Endothelial cell (in vitro differentiated cells): ENCODE results near the gene RAB6B. TPM values are rescaled to one million over a fixed set of nuclear protein-coding genes. Genes with fewer than 3 reads are reported as not detected.

ENCODE experiments used
- DNase-seq: peaks from one replicate; pipeline ENCODE4 v3.0.0; 2021; ENCODE audit warnings: low spot score
- H3K27ac Mint-ChIP-seq: one replicate; pipeline ENCODE4 v1.8.0; 2021; ENCODE audit warnings: mixed read lengths, inconsistent platforms; ENCODE audit not compliant: unreplicated experiment
- H3K27me3 Mint-ChIP-seq: one replicate; pipeline ENCODE4 v1.8.0; 2021; ENCODE audit warnings: mild to moderate bottlenecking, moderate library complexity, mixed read lengths, inconsistent platforms; ENCODE audit not compliant: unreplicated experiment
- H3K36me3 Mint-ChIP-seq: one replicate; pipeline ENCODE4 v1.8.0; 2021; ENCODE audit warnings: mild to moderate bottlenecking, low read depth, mixed read lengths, inconsistent platforms; ENCODE audit not compliant: unreplicated experiment
- H3K4me1 Mint-ChIP-seq: one replicate; pipeline ENCODE4 v1.8.0; 2021; ENCODE audit warnings: mild to moderate bottlenecking, mixed read lengths, inconsistent platforms; ENCODE audit not compliant: unreplicated experiment
- H3K4me3 Mint-ChIP-seq: one replicate; pipeline ENCODE4 v1.8.0; 2021; ENCODE audit warnings: mild to moderate bottlenecking, mixed read lengths, inconsistent platforms; ENCODE audit not compliant: unreplicated experiment
- H3K9me3 Mint-ChIP-seq: one replicate; pipeline ENCODE4 v1.8.0; 2021; ENCODE audit warnings: mixed read lengths, inconsistent platforms; ENCODE audit not compliant: unreplicated experiment
- total RNA-seq: library from RNA; stranded (reverse); fragmentation: NEBNext Ultra II Directional; extraction: Animal tissue kit (Norgen Biotek cat#: 25700); gene quantifications from one replicate; pipeline ENCODE4 v1.2.1, GENCODE V29; 2021; ENCODE audit not compliant: unreplicated experiment
- TF ChIP-seq, protein P1 (sequence below): fragments of 200-600 bp; sonication (generic); IDR thresholded peaks from one replicate; pipeline ENCODE4 v1.5.0; 2021; ENCODE audit warnings: antibody characterized with exemption; ENCODE audit not compliant: unreplicated experiment

RAB6B gene
- total RNA-seq, 1 donor from 2014 or later: 3.9 TPM

DNA sequence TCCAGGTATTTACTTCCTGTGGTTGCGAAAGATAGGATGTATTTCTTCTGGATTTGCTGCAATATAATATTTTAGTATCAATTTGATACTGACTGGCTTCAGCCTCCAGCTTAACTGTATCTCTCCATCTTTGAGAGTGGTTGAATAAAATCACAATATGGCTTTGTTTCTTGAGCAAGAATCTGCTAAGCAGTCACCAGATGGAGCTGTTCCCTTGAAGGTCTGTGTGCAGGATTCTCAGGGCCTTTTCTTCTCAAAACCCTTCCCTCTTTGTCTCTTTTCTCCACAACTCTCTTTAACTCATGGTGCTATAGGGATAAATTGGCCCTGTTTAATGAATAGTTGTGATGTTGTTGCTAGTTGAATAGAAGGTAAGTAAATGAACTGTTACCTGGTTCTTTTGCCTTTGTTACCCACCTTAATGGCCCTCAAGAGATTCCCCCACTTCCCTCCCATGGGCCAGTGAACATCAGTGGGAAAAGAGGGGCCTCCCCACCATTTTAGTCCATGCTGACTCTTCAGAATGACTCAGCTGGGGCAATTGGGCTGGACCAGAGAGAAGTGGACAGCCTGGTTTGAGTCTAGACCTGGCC lies 34.8 kb upstream of the RAB6B start:
- H3K27me3 Mint-ChIP-seq: peaks cover 12% of the 10 kb centered on the region
- TF ChIP-seq, protein P1, sequence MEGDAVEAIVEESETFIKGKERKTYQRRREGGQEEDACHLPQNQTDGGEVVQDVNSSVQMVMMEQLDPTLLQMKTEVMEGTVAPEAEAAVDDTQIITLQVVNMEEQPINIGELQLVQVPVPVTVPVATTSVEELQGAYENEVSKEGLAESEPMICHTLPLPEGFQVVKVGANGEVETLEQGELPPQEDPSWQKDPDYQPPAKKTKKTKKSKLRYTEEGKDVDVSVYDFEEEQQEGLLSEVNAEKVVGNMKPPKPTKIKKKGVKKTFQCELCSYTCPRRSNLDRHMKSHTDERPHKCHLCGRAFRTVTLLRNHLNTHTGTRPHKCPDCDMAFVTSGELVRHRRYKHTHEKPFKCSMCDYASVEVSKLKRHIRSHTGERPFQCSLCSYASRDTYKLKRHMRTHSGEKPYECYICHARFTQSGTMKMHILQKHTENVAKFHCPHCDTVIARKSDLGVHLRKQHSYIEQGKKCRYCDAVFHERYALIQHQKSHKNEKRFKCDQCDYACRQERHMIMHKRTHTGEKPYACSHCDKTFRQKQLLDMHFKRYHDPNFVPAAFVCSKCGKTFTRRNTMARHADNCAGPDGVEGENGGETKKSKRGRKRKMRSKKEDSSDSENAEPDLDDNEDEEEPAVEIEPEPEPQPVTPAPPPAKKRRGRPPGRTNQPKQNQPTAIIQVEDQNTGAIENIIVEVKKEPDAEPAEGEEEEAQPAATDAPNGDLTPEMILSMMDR: peak; percentile 53
- DNase-seq: no peak
- H3K4me3 Mint-ChIP-seq: no peak overlapping the region
- H3K36me3 Mint-ChIP-seq: no peaks in the 10 kb centered on the region
- H3K27ac Mint-ChIP-seq: no peak overlapping the region
- peaks cover 4% of the 10 kb centered on the region for H3K4me1 Mint-ChIP-seq
- no peaks in the 10 kb centered on the region for H3K9me3 Mint-ChIP-seq

DNA sequence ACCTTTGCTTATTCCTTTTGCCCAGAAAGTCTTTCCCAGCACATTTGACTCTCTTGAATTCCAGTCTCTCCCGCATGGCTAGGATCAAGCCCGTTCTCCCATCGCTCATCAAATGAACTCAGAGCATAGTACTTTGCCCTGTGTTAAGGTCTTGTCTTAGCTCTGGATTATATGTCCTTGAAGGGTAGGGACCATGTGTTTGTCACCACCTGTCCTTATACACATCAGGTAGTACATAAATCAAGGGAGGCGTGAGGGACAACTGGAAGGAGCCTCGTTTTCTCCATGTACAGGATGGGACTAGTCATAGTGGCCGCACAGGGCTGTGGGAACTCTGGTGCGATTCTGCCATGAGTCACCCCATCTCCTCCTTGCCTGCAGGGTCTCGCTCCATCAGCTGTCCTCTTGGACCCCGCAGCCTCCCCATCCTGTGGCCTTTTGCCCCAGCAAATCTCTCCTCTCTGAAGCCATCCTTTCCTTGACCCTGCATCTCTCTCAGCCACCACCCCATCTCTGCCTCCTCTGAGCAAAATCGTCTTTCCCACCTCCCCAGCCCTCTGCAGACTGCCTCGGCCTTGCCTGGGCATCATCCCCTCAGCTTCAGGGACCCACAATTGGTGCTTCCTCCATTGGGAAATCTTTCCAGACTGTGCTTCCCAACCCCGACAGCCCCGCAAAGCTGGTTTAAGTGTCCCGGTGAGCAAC lies 33.4 kb upstream of the RAB6B start:
- DNase-seq: no peak

DNA sequence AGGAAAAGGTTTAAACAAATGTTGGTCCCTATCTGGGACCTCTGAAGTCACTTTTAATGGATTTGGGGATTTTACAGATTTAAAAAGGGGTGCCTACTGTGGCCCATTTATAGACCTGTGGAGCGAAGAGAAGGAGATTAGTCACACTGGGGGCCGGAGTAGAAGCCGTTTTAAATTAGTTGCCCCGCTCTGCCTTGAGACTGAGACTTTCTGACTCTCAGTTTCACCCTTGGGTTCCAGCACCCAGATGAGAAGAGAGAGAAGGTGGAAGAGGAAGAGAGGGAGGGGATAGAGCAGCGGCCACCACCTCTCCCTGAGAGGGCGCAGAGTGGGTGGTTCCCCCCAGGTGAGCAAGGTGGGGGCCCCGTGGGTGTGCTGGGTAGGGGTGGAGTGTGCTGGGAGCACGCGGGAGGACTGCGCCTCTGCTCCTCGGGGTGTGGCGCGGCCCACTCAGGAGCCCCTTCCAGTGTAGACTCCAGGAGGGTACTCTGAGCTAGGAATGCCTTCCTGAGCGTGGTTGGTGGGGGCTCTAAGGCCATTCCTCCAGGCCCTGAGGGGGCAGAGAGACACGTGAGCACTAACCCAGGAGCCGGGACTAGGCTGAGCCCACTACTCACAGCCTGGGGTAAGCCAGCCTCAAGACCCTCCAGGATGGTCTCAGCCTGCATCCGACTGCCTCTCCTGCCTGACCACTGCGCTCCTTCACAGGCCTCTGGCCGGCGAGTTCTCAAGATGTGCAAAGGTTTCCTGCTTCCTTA lies 32.6 kb upstream of the RAB6B start:
- Mint-ChIP-seq H3K27me3 (peaks cover 12% of the 10 kb centered on the region), H3K27ac (no peak overlapping the region), H3K4me1 (peaks cover 4% of the 10 kb centered on the region), H3K36me3 (no peaks in the 10 kb centered on the region), H3K9me3 (no peaks in the 10 kb centered on the region), H3K4me3 (peak overlapping the region; percentile 65)
- no peak for DNase-seq
- TF ChIP-seq, protein P1: no peak

More for the DNA sequence above, 33.4 kb upstream of the RAB6B start:
- Mint-ChIP-seq H3K4me3 (no peak overlapping the region), H3K36me3 (no peaks in the 10 kb centered on the region), H3K9me3 (no peaks in the 10 kb centered on the region), H3K27me3 (peaks cover 12% of the 10 kb centered on the region), H3K27ac (no peak overlapping the region), H3K4me1 (peaks cover 4% of the 10 kb centered on the region)
- TF ChIP-seq, protein P1: no peak

DNA sequence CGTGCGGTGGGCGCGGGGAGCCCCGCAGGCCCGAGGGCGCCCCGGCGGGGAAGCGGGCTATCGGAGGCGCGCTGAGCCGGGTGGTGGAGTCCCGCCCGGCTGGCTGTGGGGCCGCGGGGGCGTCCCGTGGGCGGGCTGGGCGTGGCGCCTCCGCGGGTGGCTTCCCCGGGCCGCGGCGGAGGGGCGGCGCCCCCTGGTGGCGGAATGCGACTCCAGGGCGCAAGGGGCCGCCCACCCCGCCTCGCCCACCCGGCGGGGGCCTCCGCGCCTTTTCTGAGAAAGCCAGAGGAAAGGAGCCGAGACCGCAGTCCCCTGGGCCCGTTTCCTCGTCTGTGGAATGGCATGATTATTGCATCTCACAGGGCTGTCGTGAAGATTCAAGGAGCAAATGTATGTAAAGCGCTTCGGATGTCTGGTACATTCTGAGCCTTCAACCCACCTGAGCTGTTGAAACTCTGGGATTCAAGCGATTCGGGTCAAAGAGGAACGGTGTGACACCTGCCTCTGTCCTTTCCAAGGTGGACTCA lies 31.9 kb upstream of the RAB6B start:
- Mint-ChIP-seq H3K4me1 (peaks cover 4% of the 10 kb centered on the region), H3K27ac (no peak overlapping the region), H3K36me3 (no peaks in the 10 kb centered on the region), H3K4me3 (peak overlapping the region; percentile 65), H3K27me3 (peaks cover 12% of the 10 kb centered on the region), H3K9me3 (no peaks in the 10 kb centered on the region)
- DNase-seq: peak; percentile 72
- TF ChIP-seq, protein P1: peak; percentile 89
